GM21423 (cell line): ENCODE results near the gene RAB6B.

Experiments
- ATAC-seq: cut with Tn5 transposase; IDR thresholded peaks from one replicate; pipeline ENCODE4 v1.9.1; 2021; ENCODE audit warnings: mild to moderate bottlenecking, moderate library complexity; ENCODE audit not compliant: unreplicated experiment

RAB6B gene

GRCh38 chr3:133838296-133838789, 57.3 kb downstream of the RAB6B start:
- ATAC-seq = no peak

GRCh38 chr3:133837487-133838295, 58.0 kb downstream of the RAB6B start:
- no peak for ATAC-seq

- ATAC-seq = no peak
These were observed 59.1 kb downstream of the RAB6B start for GRCh38 chr3:133836497-133837158.

GRCh38 chr3:133835961-133836360, 59.7 kb downstream of the RAB6B start:
- no peak for ATAC-seq

- no peak for ATAC-seq
These were observed 60.3 kb downstream of the RAB6B start for GRCh38 chr3:133835418-133835743.

- ATAC-seq = no peak
These were observed 60.9 kb downstream of the RAB6B start for GRCh38 chr3:133834621-133835417.

- ATAC-seq = no peak
These were observed 61.6 kb downstream of the RAB6B start for GRCh38 chr3:133833880-133834620.

GRCh38 chr3:133833267-133833666, 62.4 kb downstream of the RAB6B start:
- no peak for ATAC-seq

GRCh38 chr3:133832802-133833144, 62.9 kb downstream of the RAB6B start:
- ATAC-seq = no peak

- ATAC-seq = no peak
These were observed 63.5 kb downstream of the RAB6B start for GRCh38 chr3:133831966-133832801.

- no peak for ATAC-seq
These were observed 65.6 kb downstream of the RAB6B start for GRCh38 chr3:133830071-133830470.

- no peak for ATAC-seq
These were observed 66.4 kb downstream of the RAB6B start for GRCh38 chr3:133829310-133829707.

- no peak for ATAC-seq
These were observed 66.9 kb downstream of the RAB6B start for GRCh38 chr3:133828576-133829309.

GRCh38 chr3:133827684-133828083, 68.0 kb downstream of the RAB6B start:
- no peak for ATAC-seq

- no peak for ATAC-seq
These were observed 68.5 kb downstream of the RAB6B start for GRCh38 chr3:133827136-133827535.

GRCh38 chr3:133825969-133826727, 69.5 kb downstream of the RAB6B start:
- ATAC-seq = no peak

- ATAC-seq = no peak
These were observed 70.7 kb downstream of the RAB6B start for GRCh38 chr3:133824961-133825485.
